A549 (cell line): ENCODE measurements around the gene FRRS1L.

Experiments used
- FOXS1 ChIP-seq: fragments of 250-450 bp; sonication (Bioruptor Pico); IDR thresholded peaks from 2 replicates; pipeline ENCODE4 v1.5.0; 2020; ENCODE audit warnings: mild to moderate bottlenecking, moderate library complexity
- JUN ChIP-seq, 2 experiments: fragments of >200 bp; sonication (Bioruptor Twin); formaldehyde crosslinking; IDR thresholded peaks; 2 replicates in 1 of 2; 3 replicates in 1 of 2; pipeline ENCODE4 v1.6.1; 2016 to 2017
- JUNB ChIP-seq: fragments of >200 bp; sonication (Bioruptor Twin); formaldehyde crosslinking; IDR thresholded peaks from 2 replicates; pipeline ENCODE4 v1.6.1; 2016
- MAFK ChIP-seq: fragments of 450-650 bp; IDR thresholded peaks from 2 replicates; pipeline ENCODE4 v1.6.1; 2014; ENCODE audit not compliant: partially characterized antibody
- POLR2A ChIP-seq: IDR thresholded peaks from 2 replicates; pipeline ENCODE4 v1.6.1; 2012; ENCODE audit warnings: mild to moderate bottlenecking, low read length
- RAD21 ChIP-seq, 2 experiments: fragments of >200 bp in 1 of 2; sonication (Bioruptor Twin) in 1 of 2; formaldehyde crosslinking in 1 of 2; IDR thresholded peaks in 1 of 2; conservative IDR thresholded peaks in 1 of 2; 2 replicates in 1 of 2; 3 replicates in 1 of 2; pipeline ENCODE4 v1.6.1; 2012 to 2018; ENCODE audit warnings: inconsistent platforms in 1 of 2
- TF ChIP-seq, protein P1 (sequence below): fragments of >200 bp; sonication (Bioruptor Twin); formaldehyde crosslinking; IDR thresholded peaks from 3 replicates; pipeline ENCODE4 v1.5.1; 2016
- TF ChIP-seq, protein P2 (sequence below): IDR thresholded peaks from 2 replicates; pipeline ENCODE4 v1.6.1; 2012; ENCODE audit warnings: low read depth, borderline replicate concordance
- TF ChIP-seq, protein P3 (sequence below): IDR thresholded peaks from 2 replicates; pipeline ENCODE4 v1.6.1; 2012

DNA sequence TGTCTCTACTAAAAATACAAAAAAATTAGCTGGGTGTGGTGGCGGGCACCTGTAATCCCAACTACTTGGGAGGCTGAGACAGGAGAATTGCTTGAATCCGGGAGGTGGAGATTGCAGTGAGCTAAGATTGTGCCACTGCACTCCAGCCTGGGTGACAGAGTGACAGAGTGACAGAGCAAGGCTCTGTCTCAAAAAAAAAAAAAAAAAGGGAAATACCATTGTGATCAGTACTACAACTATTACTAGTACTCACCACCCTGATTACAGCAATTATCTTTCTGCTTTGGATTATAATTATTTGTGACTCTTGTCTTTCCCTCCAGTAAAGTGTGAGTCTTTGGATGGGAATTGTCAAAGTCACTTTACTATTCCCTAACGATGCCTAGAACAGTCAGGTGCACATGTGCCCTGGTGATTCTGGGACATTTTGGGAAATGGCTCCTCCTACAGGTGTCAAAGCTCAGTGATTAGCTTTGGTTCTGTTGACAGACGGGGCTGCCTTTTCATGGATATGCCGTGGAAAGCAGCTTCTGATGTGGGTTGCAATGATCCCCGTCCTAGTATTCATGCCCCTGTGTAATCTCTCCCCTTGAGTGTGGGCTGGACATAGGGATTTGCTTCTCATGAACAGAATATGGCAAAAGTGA lies 31.8 kb upstream of the FRRS1L start:
- TF ChIP-seq JUN (IDR thresholded peaks at IDR 0.05) (no peak), JUNB (no peak), POLR2A (no peak), RAD21 (conservative IDR thresholded peaks at IDR 0.05 in 1 of 2, IDR thresholded peaks at IDR 0.05 in 1 of 2) (peak in 1 of 2 experiments; percentile 37; a peak in 2 of 5 replicates), MAFK (no peak), FOXS1 (CRISPR knock-in tag) (no peak)
- TF ChIP-seq, protein P1, sequence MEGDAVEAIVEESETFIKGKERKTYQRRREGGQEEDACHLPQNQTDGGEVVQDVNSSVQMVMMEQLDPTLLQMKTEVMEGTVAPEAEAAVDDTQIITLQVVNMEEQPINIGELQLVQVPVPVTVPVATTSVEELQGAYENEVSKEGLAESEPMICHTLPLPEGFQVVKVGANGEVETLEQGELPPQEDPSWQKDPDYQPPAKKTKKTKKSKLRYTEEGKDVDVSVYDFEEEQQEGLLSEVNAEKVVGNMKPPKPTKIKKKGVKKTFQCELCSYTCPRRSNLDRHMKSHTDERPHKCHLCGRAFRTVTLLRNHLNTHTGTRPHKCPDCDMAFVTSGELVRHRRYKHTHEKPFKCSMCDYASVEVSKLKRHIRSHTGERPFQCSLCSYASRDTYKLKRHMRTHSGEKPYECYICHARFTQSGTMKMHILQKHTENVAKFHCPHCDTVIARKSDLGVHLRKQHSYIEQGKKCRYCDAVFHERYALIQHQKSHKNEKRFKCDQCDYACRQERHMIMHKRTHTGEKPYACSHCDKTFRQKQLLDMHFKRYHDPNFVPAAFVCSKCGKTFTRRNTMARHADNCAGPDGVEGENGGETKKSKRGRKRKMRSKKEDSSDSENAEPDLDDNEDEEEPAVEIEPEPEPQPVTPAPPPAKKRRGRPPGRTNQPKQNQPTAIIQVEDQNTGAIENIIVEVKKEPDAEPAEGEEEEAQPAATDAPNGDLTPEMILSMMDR: 0 out of 3 replicates have a peak, but pooled peaks have one; percentile 5
- TF ChIP-seq, protein P2, sequence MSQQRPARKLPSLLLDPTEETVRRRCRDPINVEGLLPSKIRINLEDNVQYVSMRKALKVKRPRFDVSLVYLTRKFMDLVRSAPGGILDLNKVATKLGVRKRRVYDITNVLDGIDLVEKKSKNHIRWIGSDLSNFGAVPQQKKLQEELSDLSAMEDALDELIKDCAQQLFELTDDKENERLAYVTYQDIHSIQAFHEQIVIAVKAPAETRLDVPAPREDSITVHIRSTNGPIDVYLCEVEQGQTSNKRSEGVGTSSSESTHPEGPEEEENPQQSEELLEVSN: no peak
- TF ChIP-seq, protein P3, sequence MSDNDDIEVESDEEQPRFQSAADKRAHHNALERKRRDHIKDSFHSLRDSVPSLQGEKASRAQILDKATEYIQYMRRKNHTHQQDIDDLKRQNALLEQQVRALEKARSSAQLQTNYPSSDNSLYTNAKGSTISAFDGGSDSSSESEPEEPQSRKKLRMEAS: no peak
